ENCODE results near the gene HIBADH.

DNA sequence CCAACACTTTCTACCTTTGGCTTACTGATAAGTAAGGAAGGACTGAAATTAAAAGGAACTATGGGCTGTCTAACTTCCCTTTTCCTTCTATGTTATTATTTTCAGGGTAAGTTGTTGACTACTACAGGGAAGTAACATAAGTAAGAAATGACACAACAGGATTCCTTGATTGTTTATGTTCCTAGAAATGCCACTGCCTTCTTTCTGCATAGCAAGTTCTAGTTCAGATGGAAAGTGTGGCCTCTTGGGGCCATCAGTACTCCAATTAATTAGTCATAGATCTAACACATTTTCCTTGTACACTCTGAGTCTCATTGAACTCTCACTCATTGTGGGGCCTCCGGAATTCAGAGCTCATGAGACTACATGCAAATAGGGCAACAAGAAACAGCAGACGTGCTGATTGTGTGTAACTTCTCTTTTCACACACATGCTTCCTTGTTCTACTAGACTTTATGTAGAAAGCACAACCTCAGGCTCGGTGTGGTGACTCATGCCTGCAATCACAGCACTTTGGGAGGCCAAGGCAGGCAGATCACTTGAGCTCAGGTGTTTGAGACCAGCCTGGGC is 35.3 kb upstream of the HIBADH start:
- TF ChIP-seq, protein P1, sequence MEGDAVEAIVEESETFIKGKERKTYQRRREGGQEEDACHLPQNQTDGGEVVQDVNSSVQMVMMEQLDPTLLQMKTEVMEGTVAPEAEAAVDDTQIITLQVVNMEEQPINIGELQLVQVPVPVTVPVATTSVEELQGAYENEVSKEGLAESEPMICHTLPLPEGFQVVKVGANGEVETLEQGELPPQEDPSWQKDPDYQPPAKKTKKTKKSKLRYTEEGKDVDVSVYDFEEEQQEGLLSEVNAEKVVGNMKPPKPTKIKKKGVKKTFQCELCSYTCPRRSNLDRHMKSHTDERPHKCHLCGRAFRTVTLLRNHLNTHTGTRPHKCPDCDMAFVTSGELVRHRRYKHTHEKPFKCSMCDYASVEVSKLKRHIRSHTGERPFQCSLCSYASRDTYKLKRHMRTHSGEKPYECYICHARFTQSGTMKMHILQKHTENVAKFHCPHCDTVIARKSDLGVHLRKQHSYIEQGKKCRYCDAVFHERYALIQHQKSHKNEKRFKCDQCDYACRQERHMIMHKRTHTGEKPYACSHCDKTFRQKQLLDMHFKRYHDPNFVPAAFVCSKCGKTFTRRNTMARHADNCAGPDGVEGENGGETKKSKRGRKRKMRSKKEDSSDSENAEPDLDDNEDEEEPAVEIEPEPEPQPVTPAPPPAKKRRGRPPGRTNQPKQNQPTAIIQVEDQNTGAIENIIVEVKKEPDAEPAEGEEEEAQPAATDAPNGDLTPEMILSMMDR (IDR thresholded peaks at IDR 0.05) = no peak
- TF ChIP-seq ZFX (IDR thresholded peaks at IDR 0.05; ENCODE audit: borderline replicate concordance) = no peak
